Liver (tissue), 9 donors: ENCODE measurements around the gene CORT. TPM values are rescaled to one million over a fixed set of nuclear protein-coding genes. Genes with fewer than 3 reads are reported as not detected.

Experiments used
- DNase-seq: peaks from one replicate; pipeline ENCODE4 v3.0.0-alpha.2; 2017; ENCODE audit warnings: low spot score
- H3K27ac ChIP-seq, 2 donors: one replicate each; pipeline ENCODE4 v1.7.0; 2013; ENCODE audit warnings: inconsistent platforms in 2 of 2, low read length in 2 of 2, control low read depth in 1 of 2, low read depth in 1 of 2, mild to moderate bottlenecking in 1 of 2
- H3K27me3 ChIP-seq, 4 donors: one replicate each; pipeline versions ENCODE4 v1.6.1 to v1.7.0; 2013; ENCODE audit warnings: low read length in 3 of 4, inconsistent platforms in 1 of 4, mild to moderate bottlenecking in 1 of 4, moderate library complexity in 1 of 4; ENCODE audit not compliant: control insufficient read depth in 4 of 4, insufficient read depth in 4 of 4
- H3K36me3 ChIP-seq, 4 donors: one replicate each; pipeline versions ENCODE4 v1.6.1 to v1.7.0; 2013; ENCODE audit warnings: low read length in 3 of 4, mild to moderate bottlenecking in 3 of 4, low read depth in 1 of 4, moderate library complexity in 1 of 4; ENCODE audit not compliant: control insufficient read depth in 4 of 4, insufficient read depth in 3 of 4
- H3K4me1 ChIP-seq, 4 donors: one replicate each; pipeline versions ENCODE4 v1.6.1 to v1.7.0; 2013; ENCODE audit warnings: low read length in 3 of 4, mild to moderate bottlenecking in 3 of 4, moderate library complexity in 1 of 4; ENCODE audit not compliant: control insufficient read depth in 4 of 4, insufficient read depth in 4 of 4
- H3K4me3 ChIP-seq, 3 donors: one replicate each; pipeline versions ENCODE4 v1.6.1 to v1.7.0; 2013; ENCODE audit warnings: low read length in 3 of 3, control low read depth in 1 of 3, low read depth in 1 of 3, mild to moderate bottlenecking in 1 of 3
- H3K9ac ChIP-seq, 2 donors: one replicate each; pipeline ENCODE4 v1.7.0; 2013; ENCODE audit warnings: low read length in 2 of 2, mild to moderate bottlenecking in 2 of 2, moderate library complexity in 2 of 2, control low read depth in 1 of 2, low read depth in 1 of 2
- H3K9me3 ChIP-seq, 4 donors: one replicate each; pipeline versions ENCODE4 v1.6.1 to v1.7.0; 2013; ENCODE audit warnings: low read length in 3 of 4; ENCODE audit not compliant: control insufficient read depth in 4 of 4
- ATF3 ChIP-seq: IDR thresholded peaks from 2 replicates; pipeline ENCODE4 v1.6.1; 2016; ENCODE audit warnings: antibody characterized with exemption
- CTCF ChIP-seq: fragments of 150-350 bp; IDR thresholded peaks from 2 replicates; pipeline ENCODE4 v1.5.1; 2017; ENCODE audit warnings: improper control_type of control experiment, low read depth, low read length; ENCODE audit not compliant: missing input control
- EGR1 ChIP-seq, 2 donors: IDR thresholded peaks; 2 replicates each; pipeline ENCODE4 v1.6.1; 2016 to 2018; ENCODE audit warnings: antibody characterized with exemption in 2 of 2, low read depth in 2 of 2
- FOXA1 ChIP-seq: IDR thresholded peaks from 2 replicates; pipeline ENCODE4 v1.6.1; 2016; ENCODE audit warnings: antibody characterized with exemption
- FOXA2 ChIP-seq: IDR thresholded peaks from 2 replicates; pipeline ENCODE4 v1.6.1; 2016; ENCODE audit warnings: antibody characterized with exemption
- GABPA ChIP-seq, 2 donors: IDR thresholded peaks in 1 of 2; conservative IDR thresholded peaks in 1 of 2; 2 replicates each; pipeline ENCODE4 v1.6.1; 2016; ENCODE audit warnings: antibody characterized with exemption in 2 of 2, mild to moderate bottlenecking in 1 of 2, moderate library complexity in 1 of 2
- HNF4A ChIP-seq, 2 donors: conservative IDR thresholded peaks; 2 replicates each; pipeline ENCODE4 v1.6.1; 2016; ENCODE audit warnings: antibody characterized with exemption in 2 of 2, mild to moderate bottlenecking in 2 of 2
- HNF4G ChIP-seq: IDR thresholded peaks from 2 replicates; pipeline ENCODE4 v1.6.1; 2016; ENCODE audit warnings: antibody characterized with exemption
- JUND ChIP-seq, 2 donors: IDR thresholded peaks; 2 replicates each; pipeline ENCODE4 v1.6.1; 2016; ENCODE audit warnings: antibody characterized with exemption in 2 of 2
- MAX ChIP-seq: IDR thresholded peaks from 2 replicates; pipeline ENCODE4 v1.6.1; 2016; ENCODE audit warnings: antibody characterized with exemption
- NR2F2 ChIP-seq: IDR thresholded peaks from 2 replicates; pipeline ENCODE4 v1.6.1; 2016; ENCODE audit warnings: antibody characterized with exemption
- RAD21 ChIP-seq, 2 donors: IDR thresholded peaks; 2 replicates each; pipeline ENCODE4 v1.6.1; 2016; ENCODE audit warnings: antibody characterized with exemption in 2 of 2, mild to moderate bottlenecking in 2 of 2
- RXRA ChIP-seq, 2 donors: IDR thresholded peaks; 2 replicates each; pipeline ENCODE4 v1.6.1; 2017 to 2018; ENCODE audit warnings: antibody characterized with exemption in 2 of 2, mild to moderate bottlenecking in 1 of 2
- SP1 ChIP-seq: IDR thresholded peaks from 2 replicates; pipeline ENCODE4 v1.6.1; 2018; ENCODE audit warnings: antibody characterized with exemption, mild to moderate bottlenecking
- TAF1 ChIP-seq: conservative IDR thresholded peaks from 2 replicates; pipeline ENCODE4 v1.6.1; 2016; ENCODE audit warnings: antibody characterized with exemption, mild to moderate bottlenecking
- YY1 ChIP-seq: IDR thresholded peaks from 2 replicates; pipeline ENCODE4 v1.6.1; 2016; ENCODE audit warnings: antibody characterized with exemption, mild to moderate bottlenecking
- ZBTB33 ChIP-seq: IDR thresholded peaks from 2 replicates; pipeline ENCODE4 v1.6.1; 2016; ENCODE audit warnings: antibody characterized with exemption
- WGBS: extraction: QIAGEN DNeasy Blood & Tissue Kit; methylation state at CpG from one replicate; pipeline ENCODE4 v1.1.7; 2013; 5-methylcytosine and 5-hydroxymethylcytosine counted together
- polyA plus RNA-seq, 2 donors: library from polyadenylated mRNA; stranded (reverse) in 1 of 2; unstranded in 1 of 2; fragments of 200-250 nt in 1 of 2; fragments of >200 nt in 1 of 2; fragmentation: Nextera tagmentation in 1 of 2; extraction: Ambion mirVana in 1 of 2; gene quantifications; one replicate each; pipeline versions ENCODE4 v1.2.1 to v1.2.3, GENCODE V29; 2013 to 2015
- total RNA-seq, 2 donors: library from RNA; depleted of rRNA; stranded (reverse); fragments of >200 nt; gene quantifications; one replicate each; pipeline ENCODE4 v1.2.3, GENCODE V29; 2014
- donor health status: healthy.
- donor health status: healthy.
- donor health status: healthy.
- donor health status: healthy.
- donor health status: healthy.

Gene CORT
- total and polyA plus RNA-seq, 4 donors: 0.05 to 0.28 (median 0.13) TPM

- WGBS: 90% methylated on average over 5 of the region's 5 CpGs
- no peak for DNase-seq
- Histone ChIP-seq H3K27me3 (no peaks in the 10 kb centered on the region), H3K9me3 (no peaks in the 10 kb centered on the region), H3K4me1 (peaks cover 2 to 22% (median 13%) of the 10 kb centered on the region in 4 donors), H3K9ac (no peak overlapping the region), H3K4me3 (no peak overlapping the region), H3K27ac (no peak overlapping the region), H3K36me3 (peaks cover 0 to 2% (median under 1%) of the 10 kb centered on the region in 4 donors)
- TF ChIP-seq HNF4A (conservative IDR thresholded peaks at IDR 0.05) (no peak), SP1 (no peak), EGR1 (IDR thresholded peaks at IDR 0.05; ENCODE audit: low read depth in 2 of 2) (no peak), CTCF (no peak)
Observed at GRCh38 chr1:10428984-10429383, 20.8 kb upstream of the CORT start.

- H3K4me3 ChIP-seq: peak overlapping the region in 2 of 3 donors; percentile 40 to 65
- H3K27ac ChIP-seq: no peak overlapping the region
- TF ChIP-seq RAD21 (IDR thresholded peaks at IDR 0.05) (no peak), ATF3 (no peak), ZBTB33 (no peak), FOXA2 (no peak), MAX (no peak), HNF4A (conservative IDR thresholded peaks at IDR 0.05) (no peak), YY1 (no peak), EGR1 (IDR thresholded peaks at IDR 0.05; ENCODE audit: low read depth in 2 of 2) (no peak), RXRA (IDR thresholded peaks at IDR 0.05) (no peak), NR2F2 (no peak), TAF1 (no peak), CTCF (no peak), SP1 (no peak), FOXA1 (no peak), JUND (IDR thresholded peaks at IDR 0.05) (no peak), HNF4G (no peak), GABPA (IDR thresholded peaks at IDR 0.05 in 1 of 2, conservative IDR thresholded peaks at IDR 0.05 in 1 of 2) (no peak)
- no peaks in the 10 kb centered on the region for H3K9me3 ChIP-seq
- H3K9ac ChIP-seq: no peak overlapping the region
- H3K27me3 ChIP-seq: no peaks in the 10 kb centered on the region
- peaks cover 0 to 2% (median under 1%) of the 10 kb centered on the region in 4 donors for H3K36me3 ChIP-seq
- no peak for DNase-seq
- 28% methylated on average over 16 of the region's 16 CpGs for WGBS
- H3K4me1 ChIP-seq: peaks cover 2 to 22% (median 13%) of the 10 kb centered on the region in 4 donors
Observed at GRCh38 chr1:10429868-10430215, 20.0 kb upstream of the CORT start.
